ENCODE results near the gene PKIG.

The PKIG gene

DNA sequence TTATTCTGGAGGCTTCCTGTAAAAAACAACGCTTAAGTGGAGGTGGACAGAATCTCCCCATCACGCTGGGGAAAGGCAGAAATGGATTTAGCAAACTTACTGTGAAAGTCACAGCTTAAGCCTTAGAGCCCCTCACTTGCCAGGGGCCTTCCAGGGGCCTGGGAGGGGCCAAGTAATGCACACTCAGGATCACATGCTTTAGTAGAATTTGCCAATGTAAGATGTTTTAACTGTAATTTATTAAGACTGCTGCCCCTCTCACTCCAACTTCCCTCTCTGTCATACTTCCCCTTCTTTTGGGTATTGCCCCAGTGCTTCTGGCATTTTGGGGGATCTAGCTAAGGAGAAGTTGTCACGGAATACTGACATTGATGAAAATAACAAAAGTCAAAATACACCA, 81.8 kb downstream of the PKIG start:
- DNase-seq (ENCODE audit: low spot score): no peak

- no peak for DNase-seq (ENCODE audit: low spot score)
These were observed 83.7 kb downstream of the PKIG start for GRCh38 chr20:44666066-44666465.

Measured in hematopoietic multipotent progenitor cell treated with erythropoietin and hydrocortisone succinate and interleukin-3 and kit ligand, for 17 days (in vitro differentiated cells).